OCI-LY7 (cell line): Measurements from ENCODE around the gene MED13.

Experiments used
- CTCF ChIP-seq: fragments of 200-600 bp; sonication (generic); conservative IDR thresholded peaks from 2 replicates; pipeline ENCODE4 v1.5.1; 2014; ENCODE audit warnings: mild to moderate bottlenecking, antibody characterized with exemption, low read length, moderate library complexity, mixed read lengths
- EZH2phosphoT487 ChIP-seq: fragments of 200-600 bp; sonication (generic); IDR thresholded peaks from 2 replicates; pipeline ENCODE4 v1.6.1; 2018; ENCODE audit warnings: low read depth, borderline replicate concordance, mild to moderate bottlenecking, mixed run types, antibody characterized with exemption, low read length, moderate library complexity, mixed read lengths

DNA sequence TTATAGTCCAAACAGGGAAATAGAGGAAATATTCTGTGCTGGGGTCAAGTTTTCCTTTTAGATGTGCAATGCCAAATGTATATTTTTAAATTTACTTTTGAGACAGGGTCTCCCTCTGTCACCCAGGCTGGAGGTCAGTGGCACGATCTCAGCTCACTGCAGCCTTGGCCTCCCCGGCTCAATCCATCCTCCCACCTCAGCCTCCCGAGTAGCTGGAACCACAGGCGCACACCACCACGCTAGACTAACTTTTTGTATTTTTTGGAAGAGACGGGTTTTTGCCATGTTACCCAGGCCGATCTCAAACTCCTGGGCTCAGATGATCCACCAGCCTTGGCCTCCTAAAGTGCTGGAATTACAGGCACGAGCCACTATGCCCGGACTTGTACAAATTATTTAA, 25.8 kb upstream of the MED13 start:
- TF ChIP-seq CTCF (no peak), EZH2phosphoT487 (no peak)
